ENCODE measurements around the gene CYP3A5. TPM values are rescaled to one million over a fixed set of nuclear protein-coding genes. Genes with fewer than 3 reads are reported as not detected.
A peak's percentile ranks its signal among the peaks of the same experiment; 100 is the strongest.

CYP3A5 gene
- total and polyA plus RNA-seq, 2 of the 13 experiments (the other 11 are each of a cell fraction or from before 2014, with no cell fraction given), result 5.7 to 9.3 TPM

- Histone ChIP-seq H3K4me1 (ENCODE audit: insufficient read depth, low read length) (peaks cover 24% of the 10 kb centered on the region), H3K27ac (ENCODE audit: extremely low read length, insufficient read depth, low read length) (peak overlapping the region; percentile 48), H3K4me2 (ENCODE audit: low read depth, low read length) (peak overlapping the region; percentile 58), H3K36me3 (replicated peaks in 1 of 2; ENCODE audit: control insufficient read depth in 1 of 2, insufficient read depth in 2 of 2, low read length in 2 of 2) (no peaks in the 10 kb centered on the region), H3K27me3 (ENCODE audit: control insufficient read depth in 1 of 2, insufficient read depth in 2 of 2, low read length in 2 of 2) (no peaks in the 10 kb centered on the region), H3K79me2 (ENCODE audit: insufficient read depth, low read length) (no peaks in the 10 kb centered on the region), H3K4me3 (replicated peaks in 1 of 3; ENCODE audit: insufficient read depth in 1 of 3, low read depth in 2 of 3, low read length in 3 of 3) (no peak overlapping the region; a peak in 1 of 6 replicates), H2AFZ (ENCODE audit: low read length) (no peak overlapping the region), H3K9me3 (ENCODE audit: low read length) (peaks cover 7% of the 10 kb centered on the region; the same call in 1 of the 2 replicates), H4K20me1 (ENCODE audit: insufficient read depth, low read length) (no peaks in the 10 kb centered on the region), H3K9ac (ENCODE audit: insufficient read depth, low read depth, low read length) (no peak overlapping the region)
- BruUV-seq (replicated peaks), result no TSS peak
- ChIA-PET POLR2A (interaction anchor here (2.0 kb wide), 2 partner anchors 10 to 27 kb away, joined by 16 to 25 read pairs; no protein-coding TSS in a partner anchor), CTCF (ENCODE audit: low intra/inter-chr PET ratio, low total read pairs) (no interaction called here)
- FAIRE-seq (peak; percentile 76), DNase-seq (ENCODE audit: low spot score) (peak; percentile 70), ATAC-seq (peak; percentile 86)
- WGBS (ENCODE audit: low lambda C conversion rate), result 5% methylated on average over 4 of the region's 4 CpGs
- intact Hi-C loops (cut with micrococcal nuclease; ENCODE audit: unreplicated experiment) (no loop called here), in situ Hi-C loops (cut with HindIII; ENCODE audit: extremely low pct_ligation_motif_present, low pct_unique_long_range_greater_than_20kb) (no loop called here)
- TF ChIP-seq RCOR2 (CRISPR knock-in tag; IDR thresholded peaks at IDR 0.05) (peak; percentile 74; the same call in 1 of the 2 replicates), KDM6A (CRISPR knock-in tag; IDR thresholded peaks at IDR 0.05; ENCODE audit: low read depth) (peak; percentile 42; the same call in 1 of the 2 replicates), ZNF605 (CRISPR knock-in tag; IDR thresholded peaks at IDR 0.05) (peak; percentile 56; the same call in 1 of the 2 replicates), ZNF414 (CRISPR knock-in tag; IDR thresholded peaks at IDR 0.05) (no peak), MED1 (CRISPR knock-in tag; IDR thresholded peaks at IDR 0.05) (peak; percentile 92), THAP11 (CRISPR knock-in tag; IDR thresholded peaks at IDR 0.05) (peak; percentile 16; the same call in 1 of the 2 replicates), NCOR1 (IDR thresholded peaks at IDR 0.05; ENCODE audit: borderline replicate concordance, low read length) (peak; percentile 50; the same call in 1 of the 2 replicates), SMAD3 (CRISPR knock-in tag; IDR thresholded peaks at IDR 0.05) (peak; percentile 75; the same call in 1 of the 2 replicates), ZNF331 (CRISPR knock-in tag; IDR thresholded peaks at IDR 0.05) (peak; percentile 59; the same call in 1 of the 2 replicates), ERF (CRISPR knock-in tag; IDR thresholded peaks at IDR 0.05) (peak; percentile 68), DDIT3 (CRISPR knock-in tag; IDR thresholded peaks at IDR 0.05) (no peak), SALL1 (CRISPR knock-in tag; IDR thresholded peaks at IDR 0.05) (peak; percentile 81; the same call in 1 of the 2 replicates), ZNF3 (CRISPR knock-in tag; IDR thresholded peaks at IDR 0.05) (no peak), TP53 (CRISPR knock-in tag; conservative IDR thresholded peaks at IDR 0.05) (no peak), ZBTB14 (CRISPR knock-in tag; IDR thresholded peaks at IDR 0.05) (no peak), HOMEZ (CRISPR knock-in tag; IDR thresholded peaks at IDR 0.05; ENCODE audit: low read depth) (peak; percentile 72; the same call in 1 of the 2 replicates), ISL2 (CRISPR knock-in tag; IDR thresholded peaks at IDR 0.05) (peak; percentile 37; the same call in 1 of the 2 replicates), ATF2 (CRISPR knock-in tag; IDR thresholded peaks at IDR 0.05) (peak; percentile 61; the same call in 1 of the 2 replicates)
These were observed 40.4 kb upstream of the CYP3A5 start for GRCh38 chr7:99719996-99720769.

All from HepG2 (cell line).